Caki2 (cell line): ENCODE results near the gene SMYD3. TPM values are rescaled to one million over a fixed set of nuclear protein-coding genes. Genes with fewer than 3 reads are reported as not detected.
"Not testable (repeated sequence)": the region's sequence is repeated elsewhere in the genome, so short reads cannot be mapped to it uniquely, and the experiment has no call there.

Experiments used
- DNase-seq: peaks from one replicate; pipeline ENCODE4 v3.0.0-alpha.2; 2015; ENCODE audit warnings: low read depth
- in situ Hi-C: cut with HindIII; loops from 2 replicates; pipeline ENCODE4 v1.10.0; 2016; ENCODE audit warnings: low sequenced_read_pairs, low pct_unique_long_range_greater_than_20kb, mixed read lengths
- total RNA-seq: library from RNA; depleted of rRNA; stranded (reverse); fragments of >200 nt; shearing (Covaris generic); gene quantifications from 2 replicates; pipeline ENCODE4 v1.2.3, GENCODE V29; 2014; ENCODE audit warnings: low replicate concordance

Gene SMYD3
- total RNA-seq, 1 experiment from 2014 or later = 47.7 TPM

DNA sequence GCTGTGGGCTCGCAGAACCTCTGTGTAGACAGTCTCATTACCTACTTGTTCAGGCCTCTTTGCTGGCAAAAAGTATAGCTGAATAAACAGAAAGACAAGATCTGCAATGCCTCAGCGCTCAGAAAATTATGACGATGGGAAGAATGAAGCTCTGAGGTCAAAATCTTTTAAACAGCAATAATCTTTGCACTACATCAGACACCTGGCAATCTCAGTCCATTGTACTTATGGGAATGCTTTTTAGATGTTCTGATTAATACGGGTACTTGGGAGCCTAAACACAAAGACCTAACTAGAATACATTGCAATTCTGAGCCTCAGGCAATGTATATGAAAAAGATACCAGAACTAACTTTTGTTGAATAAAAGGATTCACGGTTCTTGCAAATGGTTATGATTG, 410.7 kb downstream of the SMYD3 start:
- DNase-seq = no peak
- in situ Hi-C loops = no loop called here

DNA sequence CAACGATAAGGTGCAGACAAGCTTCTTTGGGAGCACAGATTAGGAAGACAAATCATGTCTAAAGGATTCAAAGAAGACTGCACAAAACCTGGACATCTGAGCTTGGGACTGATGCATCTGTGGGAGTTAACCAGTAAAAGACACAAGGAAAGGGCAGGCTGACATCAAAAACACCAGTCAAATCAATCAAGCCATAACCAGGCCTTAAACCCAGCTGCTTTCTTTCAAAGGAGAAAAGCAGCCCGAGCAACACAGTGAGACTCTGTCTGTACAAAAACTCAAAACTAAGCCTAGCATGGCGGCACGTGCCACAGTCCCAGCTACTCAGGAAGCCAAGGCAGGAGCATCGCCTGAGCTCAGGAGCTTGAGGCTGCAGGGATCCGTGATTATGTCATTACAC, 411.6 kb downstream of the SMYD3 start:
- DNase-seq = no peak
- in situ Hi-C loops = no loop called here

DNA sequence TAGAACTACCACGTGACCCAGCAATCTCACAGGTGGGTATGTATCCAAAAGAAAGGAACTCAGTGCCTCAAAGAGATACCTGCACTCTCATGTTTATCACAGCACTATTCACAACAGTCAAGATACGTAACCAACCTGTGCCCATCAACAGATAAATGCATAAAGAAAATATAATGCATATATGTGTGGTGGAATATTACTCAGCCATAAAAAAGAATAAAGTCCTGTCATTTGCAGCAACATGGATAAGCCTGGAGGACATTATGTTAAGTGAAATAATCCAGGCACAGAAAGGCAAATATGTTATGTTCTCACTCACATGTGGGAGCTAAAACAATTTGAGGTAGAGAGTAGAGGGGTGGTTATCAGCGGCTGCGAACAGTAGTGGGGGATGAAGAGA, 413.8 kb downstream of the SMYD3 start:
- in situ Hi-C loops = no loop called here
- no peak for DNase-seq

DNA sequence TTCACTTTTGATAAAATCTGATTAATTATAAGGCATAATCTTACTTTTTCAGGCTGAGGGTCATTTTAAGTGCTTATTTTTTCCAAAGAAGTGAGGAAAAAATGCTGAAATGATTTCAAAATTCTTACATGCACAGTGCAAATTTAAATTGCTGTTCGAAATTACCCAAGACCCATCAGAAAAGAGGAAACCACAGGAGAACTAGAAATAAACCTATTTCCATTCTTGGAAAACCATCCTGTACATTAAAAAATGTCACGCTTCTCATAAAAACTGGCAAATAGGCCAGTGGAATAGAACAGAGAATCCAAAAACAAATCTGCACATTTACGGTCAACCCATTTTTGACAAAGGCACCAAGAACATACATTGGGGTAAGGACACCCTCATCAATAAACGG, 414.9 kb downstream of the SMYD3 start:
- DNase-seq = no peak
- in situ Hi-C loops = no loop called here

DNA sequence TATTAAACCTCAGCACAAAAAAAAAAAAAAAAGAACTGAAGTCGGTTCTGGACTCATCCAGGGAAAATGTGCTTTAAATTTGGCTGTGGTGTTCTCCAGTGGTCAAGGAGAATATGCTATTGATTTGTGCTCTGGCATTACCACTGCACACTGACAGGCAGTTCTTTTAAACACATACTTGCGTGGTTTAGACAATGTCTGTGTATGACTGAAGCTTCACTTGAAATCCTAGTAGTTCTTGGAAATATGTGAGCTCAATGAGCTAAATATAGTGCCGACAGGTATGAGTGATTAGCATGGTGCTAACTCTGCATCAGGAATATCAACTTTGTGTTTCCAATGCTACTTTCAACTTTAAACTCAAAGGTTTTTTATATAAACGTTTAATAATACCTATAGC, 415.6 kb downstream of the SMYD3 start:
- DNase-seq = no peak
- in situ Hi-C loops = no loop called here

DNA sequence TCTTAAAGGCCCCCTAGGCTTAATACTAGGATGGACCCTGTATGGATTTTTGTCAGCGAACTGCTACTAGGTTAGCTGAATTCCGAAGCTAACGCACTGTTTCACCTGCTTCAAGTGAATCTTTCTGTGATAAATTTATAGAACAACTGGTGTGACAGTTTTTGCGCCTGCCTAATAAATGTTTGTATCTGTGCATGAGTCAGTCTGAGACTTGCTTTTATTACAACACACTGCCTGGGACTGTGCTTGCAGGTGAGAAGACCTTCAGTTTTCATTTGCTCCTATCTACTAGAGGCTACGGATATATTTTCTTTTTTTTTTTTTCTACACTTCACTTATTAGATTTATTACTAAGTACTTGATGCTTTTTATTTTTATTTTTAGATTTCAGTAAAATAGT, 420.9 kb downstream of the SMYD3 start:
- in situ Hi-C loops = no loop called here
- no peak for DNase-seq

DNA sequence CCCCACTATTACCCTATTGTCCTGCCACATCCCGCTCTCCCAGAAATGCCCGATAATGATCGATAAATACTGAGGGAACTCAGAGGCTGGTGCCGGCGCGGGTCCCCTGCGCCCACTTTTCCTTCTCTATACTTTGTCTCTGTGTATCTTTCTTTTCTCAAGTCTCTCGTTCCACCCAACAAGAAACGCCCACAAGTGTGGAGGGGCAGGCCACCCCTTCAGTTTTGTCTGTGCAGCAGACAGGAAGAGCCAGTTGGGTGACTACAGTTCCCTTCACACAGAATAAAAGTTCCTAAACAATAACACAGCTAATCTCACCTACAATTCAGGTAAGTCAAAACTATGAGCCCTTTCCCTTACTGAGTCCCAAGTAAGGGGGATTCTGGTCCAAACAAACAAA, 423.7 kb downstream of the SMYD3 start:
- DNase-seq = no peak
- in situ Hi-C loops = no loop called here

DNA sequence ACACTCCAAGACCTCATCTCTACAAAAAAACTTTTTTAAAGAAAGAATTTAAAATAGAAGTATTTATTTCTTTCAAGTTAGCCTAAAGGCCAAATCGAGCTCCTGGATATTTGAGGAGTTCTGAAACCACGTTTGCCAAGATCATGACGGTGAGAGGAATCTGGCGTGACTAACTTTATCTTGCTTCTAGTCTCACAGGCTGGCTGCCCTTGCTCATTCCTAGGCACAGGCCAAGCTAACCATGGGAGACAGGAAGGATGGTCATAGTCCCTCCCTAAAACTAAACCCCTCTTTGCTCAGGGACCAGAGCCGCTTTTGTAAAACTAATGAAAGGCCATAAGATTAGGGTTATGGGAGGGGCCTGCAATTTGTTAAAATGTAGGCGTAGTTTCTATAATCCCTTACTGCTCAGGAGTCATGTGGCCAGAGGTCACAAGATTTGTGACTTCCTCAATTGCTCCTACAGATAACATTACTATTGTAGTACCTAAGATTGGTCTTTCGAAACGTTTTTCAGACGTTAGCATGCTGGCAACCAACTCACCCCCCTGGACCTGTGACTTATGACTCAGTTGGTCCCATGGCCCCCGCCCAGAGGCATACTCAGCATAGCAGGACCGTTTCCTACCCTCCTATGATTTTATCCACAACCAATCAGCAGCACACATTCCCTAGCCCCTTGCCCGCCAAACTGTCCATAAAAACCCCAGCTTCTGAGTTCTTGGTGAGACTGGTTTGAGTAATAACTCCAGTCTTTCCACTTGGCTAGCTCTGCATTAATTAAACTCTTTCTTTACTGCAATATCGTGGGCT, 425.0 kb downstream of the SMYD3 start:
- in situ Hi-C loops = no loop called here

DNA sequence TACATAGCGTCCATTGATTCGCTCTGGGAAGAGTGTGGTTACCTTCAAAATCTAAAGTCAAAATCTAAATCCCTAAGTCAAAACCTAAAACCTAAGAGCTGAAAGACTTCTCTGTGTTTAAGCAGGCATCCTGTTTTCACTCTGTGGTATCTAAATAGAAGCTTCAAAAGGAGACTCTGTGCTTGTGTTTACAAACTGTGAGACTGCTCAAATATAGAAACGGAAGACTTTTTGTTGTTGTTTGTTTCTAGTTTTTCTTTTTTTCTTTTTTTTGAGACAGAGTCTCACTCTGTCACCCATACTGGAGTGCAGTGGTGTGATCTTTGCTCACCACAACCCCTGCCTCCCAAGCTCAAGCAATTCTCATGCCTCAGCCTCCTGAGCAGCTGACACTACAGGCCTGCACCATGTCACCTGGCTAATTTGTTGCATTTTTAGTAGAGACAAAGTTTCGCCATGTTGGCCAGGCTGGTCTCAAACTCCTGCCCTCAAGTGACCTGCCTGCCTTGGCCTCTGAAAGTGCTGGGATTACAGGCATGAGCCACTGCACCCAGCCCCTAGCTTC, 425.9 kb downstream of the SMYD3 start:
- in situ Hi-C loops = no loop called here

More for the DNA sequence above, 425.0 kb downstream of the SMYD3 start:
- DNase-seq = no peak

DNA sequence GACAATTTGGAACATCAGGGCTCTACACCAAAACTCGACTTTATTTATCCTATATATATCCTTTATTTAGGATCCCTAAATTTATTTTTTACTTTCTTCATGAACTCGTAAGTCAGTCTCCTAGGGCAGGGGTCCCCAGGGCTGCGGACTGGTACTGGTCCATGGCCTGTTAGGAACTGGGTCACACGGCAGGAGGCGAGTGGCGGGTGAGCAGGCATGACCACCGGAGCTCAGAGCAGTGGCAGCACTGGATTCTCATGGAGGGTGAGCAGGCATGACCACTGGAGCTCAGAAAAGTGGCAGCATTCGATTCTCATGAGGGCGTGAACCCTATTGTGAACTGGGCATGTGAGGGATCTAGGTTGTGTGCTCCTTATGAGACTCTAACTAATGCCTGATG, 427.0 kb downstream of the SMYD3 start:
- in situ Hi-C loops = no loop called here
- no peak for DNase-seq

More for the DNA sequence above, 425.9 kb downstream of the SMYD3 start:
- no peak for DNase-seq

DNA sequence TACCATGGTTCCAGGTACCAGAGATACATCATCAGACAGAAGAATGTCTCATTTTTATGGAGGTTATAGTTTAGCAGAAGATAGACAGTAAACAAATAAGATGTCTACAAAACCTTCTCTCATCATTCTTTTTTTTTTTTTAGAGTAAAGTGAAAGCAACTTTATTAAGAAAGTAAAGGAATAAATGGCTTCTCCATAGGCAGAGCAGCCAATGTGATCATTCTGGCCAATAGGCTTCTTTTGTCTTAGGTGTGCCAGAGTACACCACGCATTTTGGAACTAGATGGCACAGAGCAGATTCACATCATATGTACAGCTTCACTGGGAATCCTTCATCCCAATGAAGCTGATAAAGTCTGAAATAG, 428.2 kb downstream of the SMYD3 start:
- DNase-seq = no peak
- in situ Hi-C loops = no loop called here

DNA sequence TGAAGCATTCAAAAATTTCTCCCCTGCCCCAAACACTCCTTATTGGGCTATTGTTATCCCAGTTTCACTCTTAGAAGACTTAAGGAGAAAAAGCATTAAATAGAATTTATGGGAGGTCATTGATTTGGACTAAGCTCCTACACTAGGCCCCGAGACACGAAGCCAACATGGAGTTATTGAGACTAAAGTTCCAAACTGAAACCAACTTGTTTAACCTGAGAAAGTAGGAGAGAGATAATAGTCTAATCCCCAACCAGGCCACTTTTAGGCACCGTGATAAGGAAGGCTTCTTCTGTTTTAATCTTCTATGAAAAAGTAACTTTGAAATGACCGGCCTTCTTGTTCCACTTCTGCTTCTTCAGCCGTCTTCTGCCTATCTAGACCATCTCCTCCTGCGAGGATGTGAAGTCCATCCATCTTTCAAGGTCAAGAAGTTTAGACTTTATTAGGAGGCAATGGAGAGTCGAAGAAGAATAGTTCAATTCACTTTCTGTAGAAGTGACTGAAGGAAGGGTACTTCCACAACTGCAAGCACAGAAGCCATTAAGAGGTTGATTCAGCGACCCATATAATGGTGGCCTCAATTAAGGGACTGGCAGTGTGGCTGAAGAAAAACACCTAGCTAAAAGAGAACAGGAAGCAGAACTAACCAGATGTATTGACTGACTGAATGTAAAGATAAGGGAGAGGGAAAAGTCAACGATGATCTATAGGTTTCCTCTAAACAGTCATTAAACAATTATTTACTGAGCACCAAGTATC, 428.8 kb downstream of the SMYD3 start:
- in situ Hi-C loops = no loop called here
- DNase-seq = no peak

DNA sequence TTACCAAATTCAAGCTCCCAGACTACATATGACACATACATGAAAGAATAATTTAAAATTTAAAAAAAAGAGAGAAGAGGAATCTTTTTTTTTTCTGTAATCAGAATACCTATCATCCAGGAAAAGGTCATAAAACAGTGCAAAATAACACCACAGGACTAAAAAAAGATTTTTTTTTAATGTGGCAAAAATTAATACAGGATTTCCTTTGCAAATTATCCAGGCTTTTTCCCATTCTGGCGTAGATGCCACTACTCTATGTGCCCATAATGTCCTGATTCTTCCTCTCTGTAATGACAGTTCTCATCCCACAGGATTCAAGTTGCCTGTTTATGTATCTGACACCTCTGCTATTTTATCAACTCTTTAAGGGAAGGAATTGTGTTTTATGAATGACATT, 429.6 kb downstream of the SMYD3 start:
- DNase-seq = no peak
- in situ Hi-C loops = no loop called here

DNA sequence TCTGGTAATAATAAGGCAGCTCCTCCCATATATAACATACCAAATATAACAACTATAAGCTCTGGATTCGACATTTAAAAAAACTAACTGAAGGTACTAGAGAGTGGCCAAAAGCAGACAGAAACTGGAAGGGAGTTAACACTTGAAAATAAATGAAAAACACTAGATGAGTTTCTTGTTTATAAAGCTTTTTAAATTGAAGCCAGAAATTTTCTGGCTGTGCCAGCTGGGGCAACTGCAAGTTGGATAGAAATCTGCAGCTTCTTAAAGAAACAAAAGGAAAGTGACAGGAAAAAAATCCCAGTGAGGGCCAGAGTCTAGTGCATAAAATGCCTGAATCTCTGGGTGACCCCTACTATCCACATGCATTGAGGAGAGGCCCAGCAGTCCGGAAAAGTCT, 432.7 kb downstream of the SMYD3 start:
- DNase-seq = no peak
- in situ Hi-C loops = no loop called here

DNA sequence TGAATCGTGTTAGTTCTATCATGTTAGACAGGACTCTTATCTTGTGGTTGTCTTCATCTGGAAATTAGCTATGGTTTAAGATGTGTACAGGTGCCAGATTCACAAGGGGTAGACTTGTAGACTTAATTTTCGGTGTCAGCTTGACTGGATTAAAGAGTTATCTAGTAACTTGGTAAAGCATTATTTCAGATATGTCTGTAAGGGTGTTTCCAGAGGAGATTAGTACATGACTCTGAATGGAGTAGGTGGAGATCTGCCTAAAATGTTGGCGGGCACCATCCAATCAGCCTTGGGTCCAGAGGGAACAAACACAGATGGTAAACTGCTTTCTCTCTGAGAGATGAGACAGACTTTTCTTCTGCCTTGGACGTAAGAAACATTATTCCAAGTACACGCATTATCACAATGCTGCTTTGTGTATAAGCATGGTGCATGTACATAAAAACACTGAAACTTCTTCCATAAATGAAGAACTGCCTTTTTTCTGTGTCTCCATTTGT, 434.6 kb downstream of the SMYD3 start:
- in situ Hi-C loops = no loop called here
- DNase-seq = no peak

DNA sequence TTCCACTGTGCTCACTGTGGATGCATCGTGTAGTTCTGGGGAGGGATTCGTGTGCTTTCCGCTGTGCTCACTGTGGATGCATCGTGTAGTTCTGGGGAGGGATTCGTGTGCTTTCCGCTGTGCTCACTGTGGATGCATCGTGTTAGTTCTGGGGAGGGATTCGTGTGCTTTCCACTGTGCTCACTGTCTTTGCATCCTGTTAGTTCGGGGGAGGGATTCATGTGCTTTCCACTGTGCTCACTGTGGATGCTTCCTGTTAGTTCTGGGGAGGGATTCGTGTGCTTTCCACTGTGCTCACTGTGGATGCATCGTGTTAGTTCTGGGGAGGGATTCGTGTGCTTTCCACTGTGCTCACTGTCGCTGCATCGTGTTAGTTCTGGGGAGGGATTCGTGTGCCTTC, 435.1 kb downstream of the SMYD3 start:
- in situ Hi-C loops, DNase-seq: not testable (repeated sequence)

DNA sequence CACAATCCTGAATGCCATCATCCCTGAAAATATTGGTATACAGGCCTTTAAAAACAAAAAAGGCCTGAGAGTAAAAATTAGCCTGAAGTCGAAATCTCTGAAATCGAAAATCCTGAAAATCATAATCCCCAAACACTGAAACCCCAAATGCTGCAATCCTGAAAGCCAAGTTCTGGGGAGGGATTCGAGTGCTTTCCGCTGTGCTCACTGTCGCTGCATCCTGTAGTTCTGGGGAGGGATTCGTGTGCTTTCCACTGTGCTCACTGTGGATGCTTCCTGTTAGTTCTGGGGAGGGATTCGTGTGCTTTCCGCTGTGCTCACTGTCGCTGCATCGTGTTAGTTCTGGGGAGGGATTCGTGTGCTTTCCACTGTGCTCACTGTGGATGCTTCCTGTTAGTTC, 435.5 kb downstream of the SMYD3 start:
- DNase-seq, in situ Hi-C loops: not testable (repeated sequence)

DNA sequence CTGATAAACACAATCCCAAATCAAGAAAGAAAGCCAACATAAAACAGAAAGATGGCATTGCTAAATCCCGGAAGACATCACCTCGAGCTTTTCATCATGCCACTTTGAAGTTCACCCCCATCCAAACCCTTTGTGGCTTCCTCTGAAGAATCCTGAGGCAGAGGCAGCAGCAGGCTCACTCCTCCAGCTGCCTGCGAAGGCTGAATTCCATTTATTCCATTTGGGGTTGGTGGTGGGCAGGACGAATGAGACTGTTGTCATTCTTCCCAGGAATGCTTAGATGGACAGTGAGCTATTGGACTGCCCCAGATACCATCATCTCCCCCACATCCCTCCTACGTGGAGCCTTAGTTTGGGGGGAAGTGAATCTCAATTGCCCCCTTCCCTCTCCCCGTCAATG, 437.5 kb downstream of the SMYD3 start:
- DNase-seq = no peak
- in situ Hi-C loops = no loop called here
